Measurements from ENCODE around the gene HSD17B13.
"Not testable (repeated sequence)": the region's sequence is repeated elsewhere in the genome, so short reads cannot be mapped to it uniquely, and the experiment has no call there.

Gene HSD17B13

DNA sequence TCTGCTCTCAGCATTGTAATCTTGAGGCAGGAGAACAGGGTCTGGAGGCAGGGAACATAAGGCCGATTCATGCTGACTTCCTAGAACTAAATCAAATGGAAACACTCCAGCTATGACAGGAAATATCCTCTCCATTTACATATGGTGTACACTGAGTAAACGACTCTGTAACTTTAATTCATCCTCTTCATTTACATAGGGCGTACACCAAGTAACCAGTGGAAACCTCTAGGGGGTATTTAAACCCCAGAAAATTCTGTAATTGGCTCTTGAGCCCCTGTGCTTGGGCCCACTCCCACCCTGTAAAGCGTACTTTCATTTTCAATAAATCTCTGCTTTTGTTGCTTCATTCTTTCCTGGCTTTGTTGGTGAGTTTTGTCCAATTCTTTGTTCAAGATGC lies 7.7 kb downstream of the HSD17B13 start:
- not testable (repeated sequence) for DNase-seq

- no peak for DNase-seq
Measured at GRCh38 chr4:87313756-87314155, 8.9 kb downstream of the HSD17B13 start.

DNA sequence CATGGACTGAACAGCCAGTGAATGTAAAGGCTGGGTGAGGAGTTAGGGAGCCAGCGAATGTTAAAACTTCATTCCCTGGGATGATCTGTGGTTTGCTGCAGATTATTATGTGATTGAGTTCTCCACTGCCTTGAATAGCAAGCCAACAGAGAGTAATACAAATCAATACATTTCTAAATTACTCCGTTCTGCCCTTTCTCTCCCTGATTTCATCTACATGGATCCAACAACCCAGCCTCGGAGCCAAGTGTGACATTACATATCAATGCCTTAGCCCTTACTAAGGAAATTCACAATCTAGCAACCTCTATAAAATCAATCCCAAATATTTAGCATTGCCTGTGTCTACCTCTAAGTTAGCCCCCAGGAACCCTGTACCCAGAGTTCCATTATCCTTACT lies 11.0 kb downstream of the HSD17B13 start:
- no peak for DNase-seq

DNA sequence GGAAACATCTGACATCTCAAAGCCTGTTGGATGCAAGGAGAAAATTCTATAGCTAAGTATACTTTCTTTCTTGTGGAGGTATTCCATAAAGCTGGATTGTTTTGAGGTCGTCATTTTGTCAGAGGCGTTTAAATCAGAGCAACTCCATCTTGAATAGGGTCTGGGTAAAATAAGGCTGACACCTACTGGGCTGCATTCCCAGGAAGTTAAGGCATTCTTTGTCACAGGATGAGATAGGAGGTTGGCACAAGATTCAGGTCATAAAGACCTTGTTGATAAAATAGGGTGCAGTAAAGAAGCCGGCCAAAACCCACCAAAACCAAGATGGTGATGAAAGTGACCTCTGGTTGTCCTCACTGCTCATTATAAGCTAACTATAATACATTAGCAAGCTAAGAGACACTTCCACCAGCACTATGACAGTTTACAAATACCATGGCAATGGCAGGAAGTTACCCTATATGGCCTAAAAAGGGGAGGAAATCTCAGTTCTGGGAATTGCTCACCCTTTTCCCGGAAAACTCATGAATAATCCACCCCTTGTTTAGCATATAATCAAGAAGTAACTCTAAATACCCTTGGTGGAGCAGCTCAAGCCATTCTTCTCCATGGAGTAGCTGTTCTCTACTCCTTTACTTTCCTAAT lies 11.9 kb downstream of the HSD17B13 start:
- DNase-seq: no peak

DNA sequence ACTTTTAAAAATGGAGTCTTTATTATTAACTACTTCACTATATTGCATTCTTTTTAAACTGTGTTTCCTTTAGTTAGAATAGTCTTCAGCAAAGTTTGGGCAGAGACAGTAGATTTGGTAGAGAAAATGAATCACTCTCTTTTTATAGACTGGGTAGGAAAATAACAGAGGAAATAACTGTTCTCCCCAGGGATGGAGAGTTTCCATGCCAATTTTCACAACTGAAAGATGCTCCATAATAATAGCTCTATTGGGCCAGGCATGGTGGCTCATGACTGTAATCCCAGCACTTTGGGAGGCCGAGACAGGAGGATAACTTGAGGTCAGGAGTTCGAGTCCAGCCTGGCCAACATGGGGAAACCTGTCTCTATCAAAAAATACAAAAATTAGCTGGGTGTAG lies 13.1 kb downstream of the HSD17B13 start:
- DNase-seq: no peak

- DNase-seq: no peak
Measured at GRCh38 chr4:87306056-87306455, 16.6 kb downstream of the HSD17B13 start.

GRCh38 chr4:87305562-87305961 lies 17.1 kb downstream of the HSD17B13 start:
- DNase-seq: no peak

DNA sequence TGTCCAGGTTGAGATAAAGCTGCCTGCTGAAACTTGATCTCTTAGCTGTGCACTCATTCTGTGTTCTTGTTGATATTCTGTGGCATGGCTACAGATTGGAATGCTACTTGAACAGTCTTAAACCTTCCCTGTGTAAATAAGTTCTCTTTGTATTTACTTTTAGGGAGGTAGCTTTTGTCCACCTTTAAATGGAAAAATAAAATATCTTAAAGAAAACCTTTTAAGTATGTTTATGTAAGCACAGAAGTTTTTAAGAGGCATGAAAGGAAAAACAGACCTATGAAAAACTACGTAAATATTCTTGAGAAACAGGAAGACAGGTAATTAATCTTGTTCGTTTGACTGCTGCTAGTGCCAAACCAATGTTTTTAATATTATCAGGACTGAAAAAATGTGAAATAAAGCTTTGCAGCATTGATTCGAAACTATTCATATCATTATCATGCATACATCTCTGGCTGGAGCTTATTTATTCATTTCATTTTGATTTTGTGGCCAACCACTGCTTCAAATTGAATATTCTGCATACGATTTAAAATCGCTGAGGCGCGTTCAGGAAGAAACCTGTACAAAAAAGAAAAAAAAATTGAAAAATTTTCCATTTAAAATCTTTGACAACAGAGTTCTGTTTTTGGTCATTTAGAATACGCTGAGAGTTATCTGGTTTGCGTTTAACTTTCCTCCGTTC lies 17.8 kb downstream of the HSD17B13 start:
- no peak for DNase-seq

DNA sequence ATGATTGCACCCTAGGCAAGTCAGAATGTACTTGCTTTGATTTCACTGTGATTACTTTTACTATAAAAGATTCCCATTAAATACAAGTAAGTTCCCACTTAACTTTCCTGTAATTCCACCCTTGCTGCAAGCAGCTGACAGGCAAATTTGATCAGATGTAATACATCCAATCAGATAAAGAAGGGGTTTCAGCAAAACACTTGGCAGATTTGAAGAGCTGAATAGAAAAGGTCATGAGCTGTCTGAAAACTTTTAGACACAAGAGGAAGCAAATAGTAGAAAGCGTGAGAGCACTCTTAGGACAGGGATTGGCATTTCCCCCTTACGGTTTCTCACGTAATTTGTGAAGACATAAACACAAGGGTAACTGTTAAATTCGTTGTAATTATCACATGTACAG lies 22.8 kb downstream of the HSD17B13 start:
- no peak for DNase-seq

- no peak for DNase-seq
Measured at GRCh38 chr4:87298362-87298761, 24.3 kb downstream of the HSD17B13 start.

DNA sequence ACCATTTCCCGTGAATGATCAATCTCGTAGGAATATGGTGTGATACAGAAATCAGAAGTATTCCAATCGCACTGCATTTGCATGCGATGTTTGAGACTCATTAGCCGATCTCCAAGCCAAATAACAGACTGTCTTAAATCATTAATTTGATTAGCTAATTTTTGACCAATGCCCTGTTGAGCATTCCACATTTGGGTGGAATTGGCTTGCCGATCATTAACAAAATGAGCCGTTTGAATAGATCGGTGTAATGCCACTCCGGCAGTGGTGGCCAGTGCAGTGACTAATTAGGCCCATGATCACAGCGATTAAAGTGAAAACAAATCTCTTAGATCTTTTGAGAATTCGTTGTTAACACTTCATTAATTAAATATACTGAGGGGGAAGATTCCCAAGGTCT lies 27.8 kb downstream of the HSD17B13 start:
- DNase-seq: not testable (repeated sequence)

- not testable (repeated sequence) for DNase-seq
Measured at GRCh38 chr4:87293889-87294288, 28.8 kb downstream of the HSD17B13 start.

DNA sequence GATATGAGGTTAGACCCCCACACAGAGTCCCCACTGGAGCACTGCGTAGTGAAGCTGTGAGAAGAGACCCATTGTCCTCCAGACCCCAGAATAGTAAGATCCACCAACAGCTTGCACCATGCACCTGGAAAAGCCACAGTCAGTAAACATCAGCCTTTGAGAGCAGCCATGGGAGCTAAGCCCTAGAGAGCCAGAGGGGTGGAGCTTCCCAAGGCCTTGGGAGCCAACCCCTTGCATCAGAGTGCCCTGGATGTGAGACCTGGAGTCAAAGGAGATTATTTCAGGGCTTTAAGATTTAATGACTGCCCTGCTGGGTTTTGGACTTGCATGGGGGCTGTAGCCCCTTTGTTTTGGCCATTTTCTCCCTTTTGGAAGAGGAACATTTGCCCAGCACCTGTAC lies 35.7 kb downstream of the HSD17B13 start:
- DNase-seq: no peak

GRCh38 chr4:87284268-87284667 lies 38.4 kb downstream of the HSD17B13 start:
- DNase-seq: not testable (repeated sequence)

DNA sequence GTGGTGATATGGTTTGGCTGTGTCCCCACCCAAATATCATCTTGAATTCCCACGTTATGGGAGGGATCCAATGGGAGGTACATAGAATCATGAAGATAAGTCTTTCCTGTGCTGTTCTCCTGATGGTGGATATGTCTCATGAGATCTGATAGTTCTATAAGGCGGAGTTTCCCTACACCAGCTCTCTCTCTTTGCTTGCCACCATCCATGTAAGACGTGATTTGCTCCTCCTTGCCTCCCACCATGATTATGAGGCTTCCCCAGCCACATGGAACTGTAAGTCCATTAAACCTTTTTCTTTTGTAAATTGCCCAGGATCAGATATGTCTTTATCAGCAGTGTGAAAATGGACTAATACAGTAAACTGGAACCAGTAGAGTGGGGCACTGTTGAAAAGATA lies 39.5 kb downstream of the HSD17B13 start:
- DNase-seq: no peak

- no peak for DNase-seq
Measured at GRCh38 chr4:87281603-87282002, 41.1 kb downstream of the HSD17B13 start.

DNA sequence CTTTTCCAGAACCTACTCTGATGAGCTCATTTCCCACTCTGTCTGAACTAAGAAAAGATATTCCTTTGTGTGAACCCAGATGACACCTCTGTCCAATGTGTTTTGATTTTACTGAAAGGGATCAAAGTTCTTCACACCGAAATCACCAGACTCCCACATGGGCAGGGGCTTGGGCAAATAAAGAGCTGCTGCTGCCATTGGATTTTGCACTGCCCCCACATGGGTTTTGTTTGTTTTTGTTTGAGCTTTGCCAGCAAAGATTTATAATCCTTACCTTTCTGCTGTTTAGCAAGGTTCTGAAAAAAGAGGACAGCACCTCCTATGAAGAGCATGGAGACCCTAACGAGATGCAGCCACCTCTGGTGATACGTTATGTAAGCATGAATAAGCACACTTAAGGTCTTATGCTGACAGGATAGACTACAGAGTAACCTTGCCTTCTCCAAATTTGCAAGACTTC lies 44.3 kb downstream of the HSD17B13 start:
- no peak for DNase-seq

GRCh38 chr4:87275311-87275710 lies 47.4 kb downstream of the HSD17B13 start:
- no peak for DNase-seq

DNA sequence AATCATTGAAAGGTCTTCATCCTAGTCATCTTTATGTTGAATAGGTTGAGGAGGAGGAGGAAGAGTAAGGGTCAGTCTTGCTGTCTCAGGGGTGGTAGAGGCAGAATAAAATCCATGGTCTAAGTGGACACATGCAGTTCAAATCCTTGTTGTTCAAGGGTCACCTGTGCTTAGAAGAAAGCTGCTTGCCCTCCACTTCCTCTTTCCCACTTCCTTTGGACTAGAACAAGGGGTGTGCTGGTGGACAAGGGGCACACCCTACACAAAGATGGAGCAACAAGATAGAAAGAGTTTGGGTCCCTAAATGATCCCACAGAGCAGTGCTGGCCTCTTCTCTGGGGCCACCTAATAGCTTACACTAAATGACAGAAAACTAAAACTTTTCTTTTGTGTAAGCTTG lies 47.9 kb downstream of the HSD17B13 start:
- no peak for DNase-seq

DNA sequence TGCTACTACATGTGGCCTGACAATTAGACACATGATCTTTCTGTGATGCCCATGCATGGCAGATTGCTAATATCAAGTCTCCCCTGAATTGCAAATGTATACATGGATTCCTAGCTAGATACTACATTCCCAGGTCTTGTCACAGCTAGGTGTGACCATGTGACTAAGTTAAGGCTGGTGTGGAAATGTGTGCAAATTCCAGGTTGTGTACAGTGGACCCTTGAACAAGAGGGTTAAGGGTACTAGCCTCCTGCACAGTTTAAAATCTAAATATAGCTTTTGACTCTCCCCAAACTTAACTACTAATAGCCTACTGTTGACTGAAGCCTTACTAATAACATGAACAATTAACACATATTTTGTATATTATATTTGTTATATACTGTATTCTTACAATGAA lies 48.4 kb downstream of the HSD17B13 start:
- DNase-seq: no peak

DNA sequence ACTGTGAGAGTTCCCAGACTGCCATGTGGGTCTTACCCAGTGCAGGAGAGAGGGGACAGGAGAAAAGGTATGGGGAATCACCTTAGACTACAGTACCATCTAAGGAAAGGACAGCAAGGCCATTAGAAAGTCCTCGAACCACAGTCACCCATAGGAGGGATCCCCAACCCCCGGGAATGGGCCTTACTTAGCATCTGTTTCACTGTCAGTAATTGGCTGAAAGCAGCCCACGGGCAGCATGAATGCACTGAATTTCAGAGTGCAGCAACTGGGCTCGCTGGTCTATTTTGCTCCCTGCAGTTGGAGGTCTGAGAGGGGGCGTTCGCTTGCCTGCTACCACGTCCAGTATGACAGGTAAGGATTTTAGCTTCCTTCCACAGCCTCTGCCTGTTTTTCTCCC lies 51.9 kb downstream of the HSD17B13 start:
- DNase-seq: no peak

DNA sequence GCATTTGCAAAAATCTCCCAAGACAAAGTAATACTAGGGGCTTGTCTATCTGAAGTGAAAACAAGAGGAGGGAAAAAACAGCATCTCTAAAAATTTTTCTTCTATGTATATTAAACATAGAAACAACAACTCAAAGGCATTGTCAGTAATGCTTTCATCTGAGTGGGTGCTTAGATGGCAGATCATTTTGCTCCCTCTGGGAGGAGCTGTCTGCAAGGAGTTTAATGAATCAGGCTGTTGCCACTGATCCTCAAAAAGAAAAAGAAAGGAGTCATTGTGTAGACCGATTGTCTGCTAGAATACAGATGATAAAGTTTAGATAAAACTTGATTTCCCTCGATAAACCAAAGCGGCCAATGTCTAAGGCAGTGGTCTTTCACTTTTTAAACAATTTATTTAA lies 52.5 kb downstream of the HSD17B13 start:
- no peak for DNase-seq

GRCh38 chr4:87268411-87268810 lies 54.3 kb downstream of the HSD17B13 start:
- DNase-seq: no peak

DNA sequence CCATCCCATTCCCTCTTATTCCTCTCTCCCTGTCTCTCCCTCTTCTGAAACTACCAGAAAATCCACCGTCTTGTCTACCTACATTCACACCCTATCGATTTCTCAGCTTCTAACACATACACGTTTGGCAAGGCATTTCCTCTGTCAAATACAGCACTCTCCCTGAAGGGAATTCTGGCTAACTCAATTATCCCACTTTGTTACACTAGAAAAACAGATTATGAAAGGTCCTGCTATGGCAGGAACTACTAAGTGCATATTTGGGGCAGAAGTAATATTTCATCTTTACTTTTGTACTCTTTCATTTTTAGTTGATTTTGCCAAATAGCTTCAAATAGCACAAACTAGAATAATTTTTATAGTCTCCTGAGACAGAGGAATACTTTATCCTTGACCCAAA lies 55.7 kb downstream of the HSD17B13 start:
- DNase-seq: no peak

GRCh38 chr4:87262886-87263285 lies 59.8 kb downstream of the HSD17B13 start:
- DNase-seq: no peak
